GM12892 (cell line): ENCODE data around the gene TMED6.

Source experiments
- POLR2A ChIP-seq: IDR thresholded peaks from 2 replicates; pipeline ENCODE4 v1.6.1; 2011; ENCODE audit warnings: low read depth, low read length, control low read depth
- POLR2AphosphoS5 ChIP-seq: IDR thresholded peaks from 2 replicates; pipeline ENCODE4 v1.6.1; 2011; ENCODE audit warnings: low read depth, low read length, control low read depth

GRCh38 chr16:69310653-69311532, 40.7 kb downstream of the TMED6 start, which contains the start of gene VPS4A:
- TF ChIP-seq POLR2A = peak; percentile 76
- no peak; the same call in 1 of the 2 replicates for TF ChIP-seq POLR2AphosphoS5
